ENCODE data around the gene TEX11.
"Not testable (repeated sequence)": the region's sequence is repeated elsewhere in the genome, so short reads cannot be mapped to it uniquely, and the experiment has no call there.

Gene TEX11

DNA sequence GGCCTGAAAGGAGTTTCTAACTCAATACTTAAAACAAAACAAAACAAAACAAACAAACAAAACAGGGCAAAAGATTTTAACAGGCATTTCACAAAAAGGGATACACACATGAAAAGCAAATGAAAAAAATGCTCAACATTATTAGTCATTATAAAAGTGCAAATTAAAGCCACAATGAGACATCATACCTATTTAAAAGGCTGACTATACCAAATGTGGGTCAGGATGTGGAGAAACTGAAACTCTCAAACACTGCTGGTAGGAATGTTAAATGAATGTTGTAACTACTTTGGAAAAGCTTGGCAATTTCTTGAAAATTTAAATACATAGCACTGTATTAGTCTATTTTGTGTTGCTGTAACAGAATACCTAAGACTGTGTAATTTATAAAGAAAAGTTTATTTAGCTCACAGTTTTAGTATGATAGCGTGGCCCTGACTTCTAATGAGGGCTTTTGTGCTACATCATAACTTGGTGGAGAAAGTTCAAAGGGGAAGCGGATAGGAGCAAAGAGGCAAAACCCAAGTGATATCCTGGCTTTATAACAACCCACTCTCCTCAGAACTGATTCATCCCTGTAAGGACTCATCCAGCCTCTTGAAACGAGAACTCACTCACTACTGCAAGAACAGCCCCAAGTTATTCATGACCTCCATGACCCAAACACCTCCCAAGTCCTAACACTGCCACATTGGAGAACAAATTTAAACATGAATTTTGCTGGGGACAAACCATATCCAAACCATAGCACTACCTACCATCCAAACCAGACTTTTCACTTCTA is 214.0 kb downstream of the TEX11 start:
- Histone ChIP-seq H3K4me2 (ENCODE audit: low read length) (no peak overlapping the region), H2AFZ (ENCODE audit: low read depth, low read length) (no peak overlapping the region), H4K20me1 (ENCODE audit: insufficient read depth, low read length) (no peaks in the 10 kb centered on the region), H3K9me3 (ENCODE audit: insufficient read depth, low read length) (no peaks in the 10 kb centered on the region), H3K27ac (ENCODE audit: low read length) (no peak overlapping the region), H3K27me3 (ENCODE audit: low read depth, low read length) (no peaks in the 10 kb centered on the region), H3K4me1 (ENCODE audit: low read length) (no peaks in the 10 kb centered on the region), H3K4me3 (ENCODE audit: low read length) (no peak overlapping the region), H3K79me2 (ENCODE audit: low read length) (no peaks in the 10 kb centered on the region), H3K36me3 (replicated peaks; ENCODE audit: low read depth, low read length) (no peaks in the 10 kb centered on the region), H3K9ac (ENCODE audit: low read length) (no peak overlapping the region)
- TF ChIP-seq CTCF (IDR thresholded peaks at IDR 0.05; ENCODE audit: low read depth, low read length), result no peak
- TF ChIP-seq EZH2phosphoT487 (IDR thresholded peaks at IDR 0.05; ENCODE audit: low read depth), result no peak

- not testable (repeated sequence) for H2AFZ ChIP-seq (ENCODE audit: low read depth, low read length); H3K4me2 ChIP-seq (ENCODE audit: low read length); H3K4me1 ChIP-seq (ENCODE audit: low read length); H3K36me3 ChIP-seq (replicated peaks; ENCODE audit: low read depth, low read length); H3K27ac ChIP-seq (ENCODE audit: low read length); H4K20me1 ChIP-seq (ENCODE audit: insufficient read depth, low read length); H3K27me3 ChIP-seq (ENCODE audit: low read depth, low read length); H3K9me3 ChIP-seq (ENCODE audit: insufficient read depth, low read length); H3K9ac ChIP-seq (ENCODE audit: low read length); H3K4me3 ChIP-seq (ENCODE audit: low read length); H3K79me2 ChIP-seq (ENCODE audit: low read length)
Observed at GRCh38 chrX:70679455-70679854, 229.1 kb downstream of the TEX11 start.

DNA sequence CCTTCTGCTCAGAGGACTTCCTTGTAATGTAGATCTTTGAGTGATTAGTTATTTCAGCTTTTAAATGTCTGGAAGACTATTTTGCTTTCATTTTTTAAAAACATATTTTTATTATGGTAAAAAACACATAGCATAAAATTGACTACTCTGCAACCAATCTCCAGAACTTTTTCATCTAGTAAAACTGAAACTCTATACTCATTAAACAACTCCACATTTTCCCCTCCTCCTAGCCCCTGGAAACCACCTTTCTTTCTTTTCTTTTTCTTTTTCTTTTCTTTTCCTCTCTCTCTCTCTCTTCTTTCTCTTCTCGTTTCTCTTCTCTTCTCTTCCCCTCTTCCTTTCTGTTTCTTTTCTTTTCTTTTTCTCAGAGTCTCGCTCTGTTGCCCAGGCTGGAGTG is 233.2 kb downstream of the TEX11 start:
- no peak for TF ChIP-seq EZH2phosphoT487 (IDR thresholded peaks at IDR 0.05; ENCODE audit: low read depth)
- TF ChIP-seq CTCF (IDR thresholded peaks at IDR 0.05; ENCODE audit: low read depth, low read length), result no peak
- H3K79me2 ChIP-seq (ENCODE audit: low read length), result no peaks in the 10 kb centered on the region
- no peak overlapping the region for H3K4me2 ChIP-seq (ENCODE audit: low read length)
- H3K4me3 ChIP-seq (ENCODE audit: low read length), result no peak overlapping the region
- no peak overlapping the region for H3K27ac ChIP-seq (ENCODE audit: low read length)
- no peak overlapping the region for H3K9ac ChIP-seq (ENCODE audit: low read length)
- H3K36me3 ChIP-seq (replicated peaks; ENCODE audit: low read depth, low read length), result no peaks in the 10 kb centered on the region
- peaks cover 15% of the 10 kb centered on the region for H3K4me1 ChIP-seq (ENCODE audit: low read length)
- H3K27me3 ChIP-seq (ENCODE audit: low read depth, low read length), result no peaks in the 10 kb centered on the region
- H4K20me1 ChIP-seq (ENCODE audit: insufficient read depth, low read length), result no peaks in the 10 kb centered on the region
- no peaks in the 10 kb centered on the region for H3K9me3 ChIP-seq (ENCODE audit: insufficient read depth, low read length)
- no peak overlapping the region for H2AFZ ChIP-seq (ENCODE audit: low read depth, low read length)

- no peaks in the 10 kb centered on the region for H3K27me3 ChIP-seq (ENCODE audit: low read depth, low read length)
- no peak overlapping the region for H2AFZ ChIP-seq (ENCODE audit: low read depth, low read length)
- H3K9me3 ChIP-seq (ENCODE audit: insufficient read depth, low read length), result no peaks in the 10 kb centered on the region
- H3K9ac ChIP-seq (ENCODE audit: low read length), result no peak overlapping the region
- H3K4me3 ChIP-seq (ENCODE audit: low read length), result no peak overlapping the region
- no peaks in the 10 kb centered on the region for H3K79me2 ChIP-seq (ENCODE audit: low read length)
- TF ChIP-seq CTCF (IDR thresholded peaks at IDR 0.05; ENCODE audit: low read depth, low read length), result no peak
- TF ChIP-seq EZH2phosphoT487 (IDR thresholded peaks at IDR 0.05; ENCODE audit: low read depth), result no peak
- H4K20me1 ChIP-seq (ENCODE audit: insufficient read depth, low read length), result no peaks in the 10 kb centered on the region
- peak overlapping the region; percentile 19 for H3K4me2 ChIP-seq (ENCODE audit: low read length)
- H3K36me3 ChIP-seq (replicated peaks; ENCODE audit: low read depth, low read length), result no peaks in the 10 kb centered on the region
- peaks cover 15% of the 10 kb centered on the region for H3K4me1 ChIP-seq (ENCODE audit: low read length)
- H3K27ac ChIP-seq (ENCODE audit: low read length), result peak overlapping the region; percentile 28
Observed at GRCh38 chrX:70672326-70672725, 236.2 kb downstream of the TEX11 start.

Measured in OCI-LY3 (cell line).